Measurements from ENCODE around the gene WFDC1.

Gene WFDC1

GRCh38 chr16:84323606-84324005, 28.9 kb downstream of the WFDC1 start:
- Histone ChIP-seq H3K4me3 (ENCODE audit: low read length) (no peak overlapping the region), H2AK5ac (ENCODE audit: low read length) (no peak overlapping the region), H3K23ac (ENCODE audit: low read length) (no peak overlapping the region), H3K79me1 (ENCODE audit: low read length) (no peaks in the 10 kb centered on the region), H2BK120ac (ENCODE audit: low read depth, low read length) (no peak overlapping the region), H3K9ac (ENCODE audit: low read length) (no peak overlapping the region), H4K8ac (ENCODE audit: low read depth, low read length) (no peak overlapping the region), H2BK5ac (ENCODE audit: low read length) (no peak overlapping the region), H3K36me3 (ENCODE audit: control insufficient read depth, insufficient read depth, low read length) (no peaks in the 10 kb centered on the region), H3K27ac (ENCODE audit: low read depth, low read length) (no peak overlapping the region), H2BK15ac (replicated peaks; ENCODE audit: low read depth) (no peak overlapping the region), H3K18ac (ENCODE audit: low read length) (no peak overlapping the region), H4K5ac (ENCODE audit: low read length) (no peak overlapping the region), H3K4me1 (ENCODE audit: control insufficient read depth, low read depth, low read length) (no peaks in the 10 kb centered on the region), H3K79me2 (ENCODE audit: control insufficient read depth, insufficient read depth, low read length) (no peaks in the 10 kb centered on the region), H3K4ac (ENCODE audit: low read depth, low read length) (no peak overlapping the region), H3K4me2 (ENCODE audit: low read length) (no peak overlapping the region), H3K27me3 (ENCODE audit: insufficient read depth, low read length, poor library complexity) (no peaks in the 10 kb centered on the region), H3K56ac (ENCODE audit: low read length) (no peak overlapping the region)
- WGBS (ENCODE audit: extremely low coverage, insufficient coverage, low lambda C conversion rate) = no CpG with 5 or more reads among the region's 7 CpGs
- no peak for DNase-seq

- H3K56ac ChIP-seq (ENCODE audit: low read length) = no peak overlapping the region
- H3K4ac ChIP-seq (ENCODE audit: low read depth, low read length) = no peak overlapping the region
- no peaks in the 10 kb centered on the region for H3K79me1 ChIP-seq (ENCODE audit: low read length)
- no peak overlapping the region for H2BK5ac ChIP-seq (ENCODE audit: low read length)
- no peaks in the 10 kb centered on the region for H3K4me1 ChIP-seq (ENCODE audit: control insufficient read depth, low read depth, low read length)
- no peak overlapping the region for H4K8ac ChIP-seq (ENCODE audit: low read depth, low read length)
- H2BK15ac ChIP-seq (replicated peaks; ENCODE audit: low read depth) = no peak overlapping the region
- H3K4me3 ChIP-seq (ENCODE audit: low read length) = no peak overlapping the region
- no peak overlapping the region for H2BK120ac ChIP-seq (ENCODE audit: low read depth, low read length)
- DNase-seq = no peak
- no peak overlapping the region for H3K18ac ChIP-seq (ENCODE audit: low read length)
- no peak overlapping the region for H3K23ac ChIP-seq (ENCODE audit: low read length)
- no peak overlapping the region for H2AK5ac ChIP-seq (ENCODE audit: low read length)
- H4K5ac ChIP-seq (ENCODE audit: low read length) = no peak overlapping the region
- H3K36me3 ChIP-seq (ENCODE audit: control insufficient read depth, insufficient read depth, low read length) = no peaks in the 10 kb centered on the region
- no peak overlapping the region for H3K9ac ChIP-seq (ENCODE audit: low read length)
- H3K27me3 ChIP-seq (ENCODE audit: insufficient read depth, low read length, poor library complexity) = no peaks in the 10 kb centered on the region
- no peak overlapping the region for H3K27ac ChIP-seq (ENCODE audit: low read depth, low read length)
- H3K79me2 ChIP-seq (ENCODE audit: control insufficient read depth, insufficient read depth, low read length) = no peaks in the 10 kb centered on the region
- H3K4me2 ChIP-seq (ENCODE audit: low read length) = no peak overlapping the region
- 50% methylated on average over 2 of the region's 2 CpGs for WGBS (ENCODE audit: extremely low coverage, insufficient coverage, low lambda C conversion rate)
These were observed 30.0 kb downstream of the WFDC1 start for GRCh38 chr16:84324434-84325262.

GRCh38 chr16:84326545-84326944, 31.9 kb downstream of the WFDC1 start:
- no peak overlapping the region for H3K4me3 ChIP-seq (ENCODE audit: low read length)
- H4K8ac ChIP-seq (ENCODE audit: low read depth, low read length) = no peak overlapping the region
- no peak overlapping the region for H3K18ac ChIP-seq (ENCODE audit: low read length)
- H2BK120ac ChIP-seq (ENCODE audit: low read depth, low read length) = no peak overlapping the region
- WGBS (ENCODE audit: extremely low coverage, insufficient coverage, low lambda C conversion rate) = no CpG with 5 or more reads among the region's 2 CpGs
- H3K27me3 ChIP-seq (ENCODE audit: insufficient read depth, low read length, poor library complexity) = no peaks in the 10 kb centered on the region
- H2BK5ac ChIP-seq (ENCODE audit: low read length) = no peak overlapping the region
- no peak overlapping the region for H2AK5ac ChIP-seq (ENCODE audit: low read length)
- no peak for DNase-seq
- H3K79me1 ChIP-seq (ENCODE audit: low read length) = no peaks in the 10 kb centered on the region
- H3K4me1 ChIP-seq (ENCODE audit: control insufficient read depth, low read depth, low read length) = no peaks in the 10 kb centered on the region
- no peak overlapping the region for H3K9ac ChIP-seq (ENCODE audit: low read length)
- no peak overlapping the region for H3K56ac ChIP-seq (ENCODE audit: low read length)
- no peak overlapping the region for H3K4ac ChIP-seq (ENCODE audit: low read depth, low read length)
- H3K27ac ChIP-seq (ENCODE audit: low read depth, low read length) = no peak overlapping the region
- H2BK15ac ChIP-seq (replicated peaks; ENCODE audit: low read depth) = no peak overlapping the region
- H3K23ac ChIP-seq (ENCODE audit: low read length) = no peak overlapping the region
- H3K36me3 ChIP-seq (ENCODE audit: control insufficient read depth, insufficient read depth, low read length) = no peaks in the 10 kb centered on the region
- H3K79me2 ChIP-seq (ENCODE audit: control insufficient read depth, insufficient read depth, low read length) = no peaks in the 10 kb centered on the region
- no peak overlapping the region for H3K4me2 ChIP-seq (ENCODE audit: low read length)
- H4K5ac ChIP-seq (ENCODE audit: low read length) = no peak overlapping the region

GRCh38 chr16:84327926-84328505, 33.3 kb downstream of the WFDC1 start:
- H3K27ac ChIP-seq (ENCODE audit: low read depth, low read length) = no peak overlapping the region
- no peak overlapping the region for H3K18ac ChIP-seq (ENCODE audit: low read length)
- no peaks in the 10 kb centered on the region for H3K36me3 ChIP-seq (ENCODE audit: control insufficient read depth, insufficient read depth, low read length)
- H3K79me2 ChIP-seq (ENCODE audit: control insufficient read depth, insufficient read depth, low read length) = no peaks in the 10 kb centered on the region
- no peak overlapping the region for H4K5ac ChIP-seq (ENCODE audit: low read length)
- H3K56ac ChIP-seq (ENCODE audit: low read length) = no peak overlapping the region
- no peak overlapping the region for H3K4ac ChIP-seq (ENCODE audit: low read depth, low read length)
- no peaks in the 10 kb centered on the region for H3K4me1 ChIP-seq (ENCODE audit: control insufficient read depth, low read depth, low read length)
- H3K79me1 ChIP-seq (ENCODE audit: low read length) = no peaks in the 10 kb centered on the region
- no CpG with 5 or more reads among the region's 13 CpGs for WGBS (ENCODE audit: extremely low coverage, insufficient coverage, low lambda C conversion rate)
- no peak overlapping the region for H2AK5ac ChIP-seq (ENCODE audit: low read length)
- DNase-seq = no peak
- no peak overlapping the region for H2BK5ac ChIP-seq (ENCODE audit: low read length)
- H3K9ac ChIP-seq (ENCODE audit: low read length) = no peak overlapping the region
- H3K23ac ChIP-seq (ENCODE audit: low read length) = no peak overlapping the region
- no peaks in the 10 kb centered on the region for H3K27me3 ChIP-seq (ENCODE audit: insufficient read depth, low read length, poor library complexity)
- H3K4me3 ChIP-seq (ENCODE audit: low read length) = no peak overlapping the region
- H4K8ac ChIP-seq (ENCODE audit: low read depth, low read length) = no peak overlapping the region
- H2BK120ac ChIP-seq (ENCODE audit: low read depth, low read length) = no peak overlapping the region
- no peak overlapping the region for H3K4me2 ChIP-seq (ENCODE audit: low read length)
- H2BK15ac ChIP-seq (replicated peaks; ENCODE audit: low read depth) = no peak overlapping the region

GRCh38 chr16:84329016-84329415, 34.3 kb downstream of the WFDC1 start:
- Histone ChIP-seq H2BK5ac (ENCODE audit: low read length) (no peak overlapping the region), H4K8ac (ENCODE audit: low read depth, low read length) (no peak overlapping the region), H3K4me3 (ENCODE audit: low read length) (no peak overlapping the region), H3K79me2 (ENCODE audit: control insufficient read depth, insufficient read depth, low read length) (no peaks in the 10 kb centered on the region), H2AK5ac (ENCODE audit: low read length) (no peak overlapping the region), H3K79me1 (ENCODE audit: low read length) (no peaks in the 10 kb centered on the region), H3K23ac (ENCODE audit: low read length) (no peak overlapping the region), H3K27ac (ENCODE audit: low read depth, low read length) (no peak overlapping the region), H4K5ac (ENCODE audit: low read length) (no peak overlapping the region), H2BK15ac (replicated peaks; ENCODE audit: low read depth) (no peak overlapping the region), H3K4ac (ENCODE audit: low read depth, low read length) (no peak overlapping the region), H3K36me3 (ENCODE audit: control insufficient read depth, insufficient read depth, low read length) (no peaks in the 10 kb centered on the region), H3K27me3 (ENCODE audit: insufficient read depth, low read length, poor library complexity) (no peaks in the 10 kb centered on the region), H3K56ac (ENCODE audit: low read length) (no peak overlapping the region), H3K9ac (ENCODE audit: low read length) (no peak overlapping the region), H3K4me1 (ENCODE audit: control insufficient read depth, low read depth, low read length) (no peaks in the 10 kb centered on the region), H3K18ac (ENCODE audit: low read length) (no peak overlapping the region), H3K4me2 (ENCODE audit: low read length) (no peak overlapping the region), H2BK120ac (ENCODE audit: low read depth, low read length) (no peak overlapping the region)
- no CpG with 5 or more reads among the region's 8 CpGs for WGBS (ENCODE audit: extremely low coverage, insufficient coverage, low lambda C conversion rate)
- DNase-seq = no peak
